Trophoblast cell (in vitro differentiated cells and primary cell): ENCODE data around the gene PLEKHH1.

Source experiments
- DNase-seq, 2 donors: peaks; one replicate each; pipeline ENCODE4 v3.0.0-alpha.2; 2016
- H2AFZ ChIP-seq: 2 replicates; pipeline ENCODE4 v1.6.1; 2013; ENCODE audit warnings: low read length, moderate library complexity, mild to moderate bottlenecking; ENCODE audit not compliant: insufficient read depth, poor library complexity
- H2AK5ac ChIP-seq: 2 replicates; pipeline ENCODE4 v1.6.1; 2013; ENCODE audit warnings: mild to moderate bottlenecking, low read length
- H2BK120ac ChIP-seq: 2 replicates; pipeline ENCODE4 v1.6.1; 2013; ENCODE audit warnings: low read length, mild to moderate bottlenecking, moderate library complexity; ENCODE audit not compliant: insufficient read depth, poor library complexity
- H2BK12ac ChIP-seq: 2 replicates; pipeline ENCODE4 v1.6.1; 2013; ENCODE audit warnings: mild to moderate bottlenecking, low read length, moderate library complexity
- H2BK5ac ChIP-seq: 2 replicates; pipeline ENCODE4 v1.6.1; 2013; ENCODE audit warnings: low read length, low read depth, moderate library complexity, mild to moderate bottlenecking; ENCODE audit not compliant: poor library complexity
- H3K14ac ChIP-seq: 2 replicates; pipeline ENCODE4 v1.6.1; 2013; ENCODE audit warnings: mild to moderate bottlenecking, low read length
- H3K18ac ChIP-seq: 2 replicates; pipeline ENCODE4 v1.6.1; 2013; ENCODE audit warnings: mild to moderate bottlenecking, low read length
- H3K23ac ChIP-seq: 2 replicates; pipeline ENCODE4 v1.6.1; 2013; ENCODE audit warnings: low read length
- H3K27ac ChIP-seq: 2 replicates; pipeline ENCODE4 v1.5.1; 2013; ENCODE audit warnings: low read depth, mild to moderate bottlenecking, inconsistent platforms, low read length, moderate library complexity
- H3K27me3 ChIP-seq: 2 replicates; pipeline ENCODE4 v1.6.1; 2013; ENCODE audit warnings: inconsistent platforms, mild to moderate bottlenecking, low read length, moderate library complexity; ENCODE audit not compliant: insufficient read depth
- H3K36me3 ChIP-seq, 2 experiments: 1 replicate in 1 of 2; 2 replicates in 1 of 2; pipeline ENCODE4 v1.6.1; 2013; ENCODE audit warnings: low read length in 2 of 2, mild to moderate bottlenecking in 2 of 2, moderate library complexity in 1 of 2; ENCODE audit not compliant: insufficient read depth in 2 of 2, control insufficient read depth in 1 of 2
- H3K4ac ChIP-seq: 2 replicates; pipeline ENCODE4 v1.6.1; 2013; ENCODE audit warnings: low read depth, mild to moderate bottlenecking, low read length, moderate library complexity
- H3K4me1 ChIP-seq, 2 experiments: 1 replicate in 1 of 2; 2 replicates in 1 of 2; pipeline ENCODE4 v1.6.1; 2013; ENCODE audit warnings: low read length in 2 of 2, mild to moderate bottlenecking in 2 of 2, moderate library complexity in 1 of 2; ENCODE audit not compliant: insufficient read depth in 2 of 2, control insufficient read depth in 1 of 2
- H3K4me2 ChIP-seq: 2 replicates; pipeline ENCODE4 v1.6.1; 2013; ENCODE audit warnings: inconsistent platforms, mild to moderate bottlenecking, low read length, moderate library complexity
- H3K4me3 ChIP-seq: 2 replicates; pipeline ENCODE4 v1.5.1; 2013; ENCODE audit warnings: mild to moderate bottlenecking, low read depth, low read length, inconsistent platforms
- H3K79me1 ChIP-seq: one replicate; pipeline ENCODE4 v1.6.1; 2013; ENCODE audit warnings: low read length
- H3K79me2 ChIP-seq: 2 replicates; pipeline ENCODE4 v1.6.1; 2013; ENCODE audit warnings: low read length, mild to moderate bottlenecking; ENCODE audit not compliant: control insufficient read depth, insufficient read depth, poor library complexity
- H3K9ac ChIP-seq: 2 replicates; pipeline ENCODE4 v1.6.1; 2013; ENCODE audit warnings: mild to moderate bottlenecking, low read length
- H3K9me3 ChIP-seq: 2 replicates; pipeline ENCODE4 v1.6.1; 2013; ENCODE audit warnings: low read depth, mild to moderate bottlenecking, control low read depth, inconsistent platforms, low read length; ENCODE audit not compliant: insufficient read depth
- H4K12ac ChIP-seq: 2 replicates; pipeline ENCODE4 v1.6.1; 2013; ENCODE audit warnings: low read depth, mild to moderate bottlenecking, low read length, moderate library complexity
- H4K8ac ChIP-seq: 2 replicates; pipeline ENCODE4 v1.6.1; 2013; ENCODE audit warnings: low read depth, mild to moderate bottlenecking, low read length, moderate library complexity
- H4K91ac ChIP-seq: one replicate; pipeline ENCODE4 v1.6.1; 2013; ENCODE audit warnings: low read depth, mild to moderate bottlenecking, low read length, moderate library complexity
- whole genome bisulfite sequencing: extraction: QIAGEN DNeasy Blood & Tissue Kit; methylation state at CpG from one replicate; pipeline ENCODE4 v1.1.7; 2013; ENCODE audit warnings: missing lambda C conversion rate; ENCODE audit not compliant: insufficient read length, insufficient coverage; ENCODE audit errors: extremely low coverage; 5-methylcytosine and 5-hydroxymethylcytosine counted together

PLEKHH1 gene

GRCh38 chr14:67556671-67557070, 23.6 kb downstream of the PLEKHH1 start:
- H3K4me3 ChIP-seq, result no peak overlapping the region
- H3K23ac ChIP-seq, result no peak overlapping the region
- no peak overlapping the region for H3K4ac ChIP-seq
- DNase-seq, result no peak
- no peak overlapping the region for H2AK5ac ChIP-seq
- no peak overlapping the region for H4K12ac ChIP-seq
- H2BK5ac ChIP-seq, result no peak overlapping the region
- H3K18ac ChIP-seq, result no peak overlapping the region
- H2BK120ac ChIP-seq, result no peak overlapping the region
- no peak overlapping the region for H3K9ac ChIP-seq
- no peaks in the 10 kb centered on the region for H3K79me1 ChIP-seq
- peak overlapping the region; percentile 13 for H4K91ac ChIP-seq
- H3K36me3 ChIP-seq, result peaks cover 0 to 2% of the 10 kb centered on the region in 2 experiments
- H3K79me2 ChIP-seq, result no peaks in the 10 kb centered on the region
- no peak overlapping the region for H3K4me2 ChIP-seq
- H2AFZ ChIP-seq, result no peak overlapping the region
- H3K27ac ChIP-seq, result peak overlapping the region; percentile 22
- H3K9me3 ChIP-seq, result no peaks in the 10 kb centered on the region
- H3K14ac ChIP-seq, result no peak overlapping the region
- WGBS, result no CpG with 5 or more reads among the region's 2 CpGs
- H3K4me1 ChIP-seq, result peaks cover 11% of the 10 kb centered on the region in 2 experiments
- H3K27me3 ChIP-seq, result no peaks in the 10 kb centered on the region
- H4K8ac ChIP-seq, result no peak overlapping the region
- no peak overlapping the region for H2BK12ac ChIP-seq

- WGBS, result no CpG with 5 or more reads among the region's 7 CpGs
These were observed 24.0 kb downstream of the PLEKHH1 start for GRCh38 chr14:67557118-67557517.

GRCh38 chr14:67557656-67558055, 24.6 kb downstream of the PLEKHH1 start:
- Histone ChIP-seq H2AFZ (no peak overlapping the region), H3K4ac (no peak overlapping the region), H4K12ac (no peak overlapping the region), H2BK5ac (no peak overlapping the region), H4K8ac (no peak overlapping the region), H3K18ac (no peak overlapping the region), H2BK120ac (peak overlapping the region; percentile 50), H3K27me3 (no peaks in the 10 kb centered on the region), H4K91ac (peak overlapping the region; percentile 30), H3K79me2 (no peaks in the 10 kb centered on the region), H3K36me3 (peaks cover 0 to 2% of the 10 kb centered on the region in 2 experiments), H3K4me3 (no peak overlapping the region), H3K9ac (no peak overlapping the region), H3K79me1 (no peaks in the 10 kb centered on the region), H3K9me3 (no peaks in the 10 kb centered on the region), H3K4me2 (no peak overlapping the region), H3K27ac (no peak overlapping the region), H3K23ac (no peak overlapping the region), H3K14ac (peak overlapping the region; percentile 32), H3K4me1 (peaks cover 11% of the 10 kb centered on the region in 2 experiments), H2BK12ac (peak overlapping the region; percentile 43), H2AK5ac (peak overlapping the region; percentile 10)
- WGBS, result no CpG with 5 or more reads among the region's 3 CpGs
- DNase-seq, result no peak

More at GRCh38 chr14:67557118-67557517, 24.0 kb downstream of the PLEKHH1 start:
- Histone ChIP-seq H3K4me1 (peaks cover 11% of the 10 kb centered on the region in 2 experiments), H2BK5ac (no peak overlapping the region), H3K4me3 (no peak overlapping the region), H3K4me2 (no peak overlapping the region), H4K12ac (no peak overlapping the region), H2AK5ac (no peak overlapping the region), H4K91ac (peak overlapping the region; percentile 30), H3K14ac (no peak overlapping the region), H2BK12ac (no peak overlapping the region), H3K9me3 (no peaks in the 10 kb centered on the region), H3K18ac (no peak overlapping the region), H2AFZ (no peak overlapping the region), H3K9ac (no peak overlapping the region), H3K27ac (peak overlapping the region; percentile 22), H3K27me3 (no peaks in the 10 kb centered on the region), H3K79me1 (no peaks in the 10 kb centered on the region), H3K79me2 (no peaks in the 10 kb centered on the region), H4K8ac (no peak overlapping the region), H2BK120ac (no peak overlapping the region), H3K4ac (no peak overlapping the region), H3K36me3 (peaks cover 0 to 2% of the 10 kb centered on the region in 2 experiments), H3K23ac (no peak overlapping the region)
- DNase-seq, result peak; percentile 21 to 47

DNA sequence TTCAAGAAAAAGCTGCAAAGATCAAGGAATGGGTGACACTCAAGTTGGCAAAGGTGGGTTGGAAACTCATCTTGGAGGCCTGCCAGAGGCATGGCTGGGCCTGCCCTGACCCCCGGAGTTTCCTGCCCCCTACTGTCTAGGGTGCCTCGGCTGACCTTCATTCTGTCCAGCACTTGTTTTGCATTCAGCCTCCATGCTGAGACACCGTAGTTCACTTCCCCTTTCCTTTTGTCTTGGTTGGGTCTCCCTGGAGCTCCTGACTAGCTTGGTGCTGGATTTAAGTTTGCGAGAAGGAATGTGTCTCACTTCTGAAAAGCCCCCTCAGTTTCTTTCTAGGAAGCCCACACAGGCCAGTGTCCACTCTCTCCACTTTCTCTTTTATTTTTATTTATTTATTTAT, 26.5 kb downstream of the PLEKHH1 start:
- Histone ChIP-seq H3K4me3 (no peak overlapping the region), H2AK5ac (no peak overlapping the region), H3K27me3 (no peaks in the 10 kb centered on the region), H4K8ac (no peak overlapping the region), H4K12ac (no peak overlapping the region), H2BK12ac (no peak overlapping the region), H3K9me3 (no peaks in the 10 kb centered on the region), H3K18ac (no peak overlapping the region), H2AFZ (no peak overlapping the region), H3K9ac (no peak overlapping the region), H3K4me2 (no peak overlapping the region), H3K23ac (no peak overlapping the region), H3K27ac (no peak overlapping the region), H2BK5ac (no peak overlapping the region), H3K14ac (no peak overlapping the region), H3K36me3 (peaks cover 0 to 2% of the 10 kb centered on the region in 2 experiments), H2BK120ac (no peak overlapping the region), H4K91ac (no peak overlapping the region), H3K4me1 (peaks cover 11% of the 10 kb centered on the region in 2 experiments), H3K79me2 (no peaks in the 10 kb centered on the region), H3K79me1 (no peaks in the 10 kb centered on the region), H3K4ac (no peak overlapping the region)
- no peak for DNase-seq
- no CpG with 5 or more reads among the region's 4 CpGs for WGBS
